Heart right ventricle (tissue), 16 donors: Measurements from ENCODE around the gene ARRB1. TPM values are rescaled to one million over a fixed set of nuclear protein-coding genes. Genes with fewer than 3 reads are reported as not detected.
A peak's percentile ranks its signal among the peaks of the same experiment; 100 is the strongest.

Experiments
- ATAC-seq, 8 donors: fragments of 200-7000 bp; cut with Tn5 transposase; one replicate each; pipeline ENCODE4 v1.9.1; 2020; ENCODE audit warnings: mild to moderate bottlenecking in 8 of 8, moderate library complexity in 8 of 8, moderate number of reproducible peaks in 1 of 8
- DNase-seq, 2 donors: peaks; one replicate each; pipeline ENCODE4 v3.0.0-alpha.2; 2020
- H3K27ac ChIP-seq, 10 donors: fragments of 200-600 bp; sonication (generic) in 2 of 10; one replicate each; pipeline versions ENCODE4 v1.5.0 to v1.8.0; 2020 to 2022; ENCODE audit warnings: mild to moderate bottlenecking in 3 of 10
- H3K27me3 ChIP-seq, 7 donors: fragments of 200-600 bp; one replicate each; pipeline ENCODE4 v1.8.0; 2021 to 2022; ENCODE audit warnings: mild to moderate bottlenecking in 2 of 7
- H3K36me3 ChIP-seq, 9 donors: fragments of 200-600 bp; sonication (generic) in 1 of 9; one replicate each; pipeline versions ENCODE4 v1.5.0 to v1.8.0; 2020 to 2022; ENCODE audit warnings: mild to moderate bottlenecking in 2 of 9
- H3K4me1 ChIP-seq, 9 donors: fragments of 200-600 bp; sonication (generic) in 1 of 9; one replicate each; pipeline versions ENCODE4 v1.5.0 to v1.8.0; 2020 to 2022; ENCODE audit warnings: mild to moderate bottlenecking in 4 of 9
- H3K4me3 ChIP-seq, 10 donors: fragments of 200-600 bp; sonication (generic) in 2 of 10; one replicate each; pipeline versions ENCODE4 v1.5.0 to v1.8.0; 2020 to 2022; ENCODE audit warnings: mild to moderate bottlenecking in 7 of 10, moderate library complexity in 2 of 10
- H3K9me3 ChIP-seq, 11 donors: fragments of 200-600 bp in 10 of 11; sonication (generic) in 2 of 11; one replicate each; pipeline versions ENCODE4 v1.5.0 to v1.8.0; 2013 to 2022; ENCODE audit warnings: mild to moderate bottlenecking in 2 of 11, control low read depth in 1 of 11, moderate library complexity in 1 of 11
- WGBS, 2 donors: extraction: QIAGEN DNeasy Blood & Tissue Kit; methylation state at CpG; one replicate each; pipeline ENCODE4 v1.1.7; 2013; ENCODE audit warnings: inconsistent platforms in 1 of 2; 5-methylcytosine and 5-hydroxymethylcytosine counted together
- intact Hi-C, 10 donors: fragments of 100-400 bp; cut with DNase I; formaldehyde crosslinking; loops; one replicate each; pipeline versions ENCODE4 v1.11.1 to v1.14.2; 2022
- polyA plus RNA-seq, 2 donors: library from polyadenylated mRNA; stranded (reverse); fragments of 200-250 nt; gene quantifications; one replicate each; pipeline ENCODE4 v1.2.3, GENCODE V29; 2013
- total RNA-seq, 10 donors: library from RNA; stranded (reverse); fragmentation: NEBNext Ultra II Directional in 3 of 10; extraction: Animal tissue kit (Norgen Biotek cat#: 25700) in 3 of 10; gene quantifications; one replicate each; pipeline versions ENCODE4 v1.2.1 to v1.2.4, GENCODE V29; 2021 to 2023
- TF ChIP-seq, protein P1 (sequence below), 9 donors: fragments of 200-600 bp; sonication (generic) in 2 of 9; IDR thresholded peaks; one replicate each; pipeline versions ENCODE4 v1.5.0 to v1.8.0; 2021 to 2022; ENCODE audit warnings: antibody characterized with exemption in 9 of 9, mild to moderate bottlenecking in 5 of 9, moderate library complexity in 1 of 9
- donor health status: Arrhythmogenic right ventricular cardiomyopathy.
- donor health status: ischemic (EF 13 %, LVEDD 7.1; RV severe dilation, severe dysfunction).
- donor health status: healthy with polysubstance abuse.
- donor health status: DM: no; HTN: yes; CAD: no.
- donor health status: DM: no; HTN: no; CAD: no.
- donor health status: ischemic (EF 25% LVEDD 6.9; RV normal size, moderate dysfunction).
- donor health status: ischemic (EF 25% LVEDD 5.7; RV mildly dilated, moderate dysfunction).
- donor health status: healthy.
- donor health status: DM: yes; HTN: yes; CAD: no.
- donor health status: Ischemic cardiomyopathy.
- donor health status: ischemic (EF 35%, LVEDD 5.7; RV mildly dilated, moderate dysfunction).
- donor health status: nonischemic (EF 11% LVEDD 7.7; RV severe dilation, severe dysfunction).
- donor health status: DM: yes; HTN: yes; CAD: no.
- donor health status: PGD.
- donor health status: ischemic (EF 29% LVEDD 5.4; RV normal size, mild dysfunction).
- donor health status: nonischemic (EF 23%, LVEDD 6.1; RV moderate dilation, normal function).

The ARRB1 gene
- total and polyA plus RNA-seq, 12 donors, result 8.1 to 33.9 (median 19.9) TPM

DNA sequence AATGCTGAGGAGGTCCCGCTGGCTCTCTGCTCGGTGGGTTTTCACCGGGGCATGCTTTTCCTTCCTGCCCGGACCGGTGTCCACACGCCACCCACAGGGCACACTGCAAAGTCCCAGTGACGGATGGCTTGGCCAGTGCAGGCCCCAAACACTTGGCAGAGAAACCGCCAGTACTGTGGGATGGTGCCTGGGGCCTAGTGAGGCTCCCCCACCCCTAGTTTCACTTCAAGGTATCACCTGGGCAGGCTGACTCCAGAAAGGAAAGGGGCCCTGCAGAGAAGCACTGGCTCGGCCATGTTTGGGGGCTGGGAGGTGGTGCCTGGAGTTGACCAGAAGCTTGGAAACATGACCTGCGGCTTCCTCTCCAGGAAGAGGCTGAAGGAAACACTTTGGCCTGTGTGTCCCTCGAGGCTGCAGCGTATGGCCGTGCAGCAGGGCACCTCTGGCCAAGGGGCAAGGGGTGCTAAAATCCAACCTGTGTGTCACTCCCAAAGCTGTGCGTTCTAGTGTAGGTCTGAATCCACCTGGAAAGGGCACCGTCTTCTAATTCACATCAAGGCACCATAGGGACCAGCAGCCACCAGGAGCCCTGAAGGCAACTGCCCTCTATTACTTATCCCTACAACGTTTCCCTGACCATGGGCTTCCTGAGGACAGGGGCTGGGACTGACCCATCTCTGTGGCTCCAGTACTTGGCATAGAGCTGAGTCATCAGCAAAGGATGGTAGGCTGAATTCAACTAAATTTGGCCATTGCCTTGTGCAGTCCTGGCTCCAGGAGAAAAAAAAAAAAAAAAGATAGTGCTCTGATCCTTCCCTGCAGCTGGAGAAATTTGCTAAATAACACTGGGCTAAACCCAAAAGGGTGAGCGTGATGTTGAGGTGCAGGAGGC is 88.3 kb downstream of the ARRB1 start:
- H3K27me3 ChIP-seq, result peaks cover 0 to 7% (median 0%) of the 10 kb centered on the region in 7 donors
- no peak for DNase-seq
- H3K36me3 ChIP-seq, result peaks cover 0 to 34% (median 0%) of the 10 kb centered on the region in 9 donors
- ATAC-seq, result peak in 5 of 8 donors; percentile 8 to 15 (median 11)
- H3K4me1 ChIP-seq, result peaks cover 0 to 46% (median 19%) of the 10 kb centered on the region in 9 donors
- intact Hi-C loops, result no loop called here
- TF ChIP-seq, protein P1, sequence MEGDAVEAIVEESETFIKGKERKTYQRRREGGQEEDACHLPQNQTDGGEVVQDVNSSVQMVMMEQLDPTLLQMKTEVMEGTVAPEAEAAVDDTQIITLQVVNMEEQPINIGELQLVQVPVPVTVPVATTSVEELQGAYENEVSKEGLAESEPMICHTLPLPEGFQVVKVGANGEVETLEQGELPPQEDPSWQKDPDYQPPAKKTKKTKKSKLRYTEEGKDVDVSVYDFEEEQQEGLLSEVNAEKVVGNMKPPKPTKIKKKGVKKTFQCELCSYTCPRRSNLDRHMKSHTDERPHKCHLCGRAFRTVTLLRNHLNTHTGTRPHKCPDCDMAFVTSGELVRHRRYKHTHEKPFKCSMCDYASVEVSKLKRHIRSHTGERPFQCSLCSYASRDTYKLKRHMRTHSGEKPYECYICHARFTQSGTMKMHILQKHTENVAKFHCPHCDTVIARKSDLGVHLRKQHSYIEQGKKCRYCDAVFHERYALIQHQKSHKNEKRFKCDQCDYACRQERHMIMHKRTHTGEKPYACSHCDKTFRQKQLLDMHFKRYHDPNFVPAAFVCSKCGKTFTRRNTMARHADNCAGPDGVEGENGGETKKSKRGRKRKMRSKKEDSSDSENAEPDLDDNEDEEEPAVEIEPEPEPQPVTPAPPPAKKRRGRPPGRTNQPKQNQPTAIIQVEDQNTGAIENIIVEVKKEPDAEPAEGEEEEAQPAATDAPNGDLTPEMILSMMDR (IDR thresholded peaks at IDR 0.05), result no peak
- 56 to 68% methylated on average over 17 of the region's 17 CpGs for WGBS, 2 donors
- H3K4me3 ChIP-seq, result no peak overlapping the region
- H3K27ac ChIP-seq, result no peak overlapping the region
- H3K9me3 ChIP-seq, result no peaks in the 10 kb centered on the region

DNA sequence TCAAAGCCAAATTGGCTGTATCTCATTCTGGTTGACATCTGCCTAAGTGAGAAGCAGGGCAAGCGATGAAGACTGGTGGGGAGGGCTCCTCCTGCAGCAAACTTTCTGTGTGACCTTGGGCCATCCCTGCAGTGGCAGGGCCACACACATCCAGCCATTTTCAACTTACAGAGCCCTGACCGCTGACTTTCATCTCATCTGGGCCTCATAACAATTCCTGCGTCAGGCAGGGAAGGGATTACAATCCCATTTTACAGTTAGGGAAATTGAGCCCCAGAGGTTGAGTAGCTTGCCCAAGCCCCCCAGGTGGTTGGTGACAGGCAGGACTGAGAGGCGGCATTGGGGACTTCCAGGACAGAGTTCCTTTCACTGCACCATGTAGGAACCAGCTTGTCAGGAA is 89.0 kb downstream of the ARRB1 start:
- Histone ChIP-seq H3K4me1 (peaks cover 0 to 46% (median 19%) of the 10 kb centered on the region in 9 donors), H3K9me3 (no peaks in the 10 kb centered on the region), H3K27ac (no peak overlapping the region), H3K36me3 (peaks cover 0 to 26% (median 0%) of the 10 kb centered on the region in 9 donors), H3K27me3 (peaks cover 0 to 9% (median 0%) of the 10 kb centered on the region in 7 donors), H3K4me3 (no peak overlapping the region)
- TF ChIP-seq, protein P1 (IDR thresholded peaks at IDR 0.05), result no peak
- ATAC-seq, result no peak
- 84 to 86% methylated on average over 4 of the region's 4 CpGs for WGBS, 2 donors
- DNase-seq, result no peak
- intact Hi-C loops, result no loop called here

DNA sequence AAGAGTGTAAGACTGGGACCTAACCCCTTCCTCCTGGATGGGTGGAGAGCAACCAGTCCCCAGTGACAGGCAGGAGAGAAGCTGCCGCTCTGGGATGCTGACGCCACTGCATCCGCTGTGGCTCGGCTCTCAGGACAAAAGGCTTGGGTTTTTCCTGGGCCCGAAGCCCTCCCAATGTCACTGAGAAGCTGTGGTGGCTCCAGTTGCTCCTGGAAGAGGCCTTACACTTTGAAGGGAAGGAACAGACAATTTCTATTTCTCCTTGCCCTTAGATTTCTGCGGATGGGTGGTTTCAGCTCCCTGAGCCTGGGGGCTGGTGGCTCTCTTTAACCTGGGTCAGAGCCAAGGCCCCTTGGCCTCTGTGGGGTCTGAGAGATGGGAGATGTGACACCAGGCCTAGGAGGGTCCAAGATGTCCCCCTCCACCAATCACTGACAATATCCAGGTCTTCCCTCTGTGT is 89.5 kb downstream of the ARRB1 start:
- Histone ChIP-seq H3K27ac (peak overlapping the region in 1 of 10 donors; percentile 13), H3K4me1 (peaks cover 0 to 46% (median 19%) of the 10 kb centered on the region in 9 donors), H3K36me3 (peaks cover 0 to 21% (median 0%) of the 10 kb centered on the region in 9 donors), H3K9me3 (no peaks in the 10 kb centered on the region), H3K27me3 (peaks cover 0 to 12% (median 3%) of the 10 kb centered on the region in 7 donors), H3K4me3 (no peak overlapping the region)
- intact Hi-C loops, result no loop called here
- DNase-seq (no peak), ATAC-seq (no peak)
- WGBS, 2 donors, result 71 to 72% methylated on average over 6 of the region's 6 CpGs
- TF ChIP-seq, protein P1 (IDR thresholded peaks at IDR 0.05), result no peak

DNA sequence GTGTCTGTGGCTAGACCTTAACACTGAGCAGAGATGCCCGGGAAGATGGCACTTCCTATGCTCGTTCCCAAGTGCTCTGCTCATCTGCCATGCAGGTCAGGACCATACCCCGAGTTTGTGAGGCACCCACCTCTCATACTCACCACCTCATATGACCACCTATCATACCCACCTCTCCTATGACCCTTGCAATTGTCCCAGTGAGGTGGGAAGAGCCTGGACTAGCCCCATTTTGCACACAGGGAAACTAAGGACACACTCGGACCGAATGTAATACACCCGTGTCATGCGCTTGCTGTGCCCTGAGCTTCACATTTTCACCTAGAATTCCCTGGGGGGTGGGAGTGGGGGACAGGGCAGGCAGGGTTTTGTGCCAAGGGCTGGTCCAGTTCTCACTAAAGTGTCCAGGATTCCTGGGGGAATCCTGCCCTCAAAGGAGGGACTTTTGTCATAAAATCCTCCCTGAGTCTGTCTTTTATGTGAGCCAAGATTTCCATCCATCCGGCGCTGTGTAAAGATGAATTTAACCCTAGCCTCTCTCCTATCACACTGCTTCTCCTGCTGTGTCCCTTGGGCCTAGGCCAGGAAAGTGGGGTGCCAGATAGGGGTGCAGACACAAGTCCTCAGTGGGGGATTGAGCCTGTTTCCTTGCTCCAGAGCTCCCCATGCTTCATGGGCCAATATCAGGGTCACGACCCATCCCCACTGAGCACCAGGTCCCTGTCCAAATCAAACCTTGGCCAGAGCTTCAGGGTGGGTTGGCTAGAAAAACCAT is 90.9 kb downstream of the ARRB1 start:
- H3K36me3 ChIP-seq, result peaks cover 0 to 8% (median 0%) of the 10 kb centered on the region in 9 donors
- H3K27me3 ChIP-seq, result peaks cover 0 to 12% (median 5%) of the 10 kb centered on the region in 7 donors
- intact Hi-C loops, result no loop called here
- no peak overlapping the region for H3K27ac ChIP-seq
- H3K4me1 ChIP-seq, result peaks cover 0 to 38% (median 19%) of the 10 kb centered on the region in 9 donors
- TF ChIP-seq, protein P1 (IDR thresholded peaks at IDR 0.05), result no peak
- no peak for DNase-seq
- WGBS, 2 donors, result 46 to 56% methylated on average over 10 of the region's 10 CpGs
- no peak for ATAC-seq
- H3K4me3 ChIP-seq, result no peak overlapping the region
- no peaks in the 10 kb centered on the region for H3K9me3 ChIP-seq
